Measurements from ENCODE around the gene MRPL10. TPM values are rescaled to one million over a fixed set of nuclear protein-coding genes. Genes with fewer than 3 reads are reported as not detected.

The MRPL10 gene
- total RNA-seq, 1 donor from 2014 or later, result 14.0 TPM

- FAIRE-seq (no peak), DNase-seq (ENCODE audit: low read depth) (no peak)
- no peak for TF ChIP-seq CTCF (IDR thresholded peaks at IDR 0.05; ENCODE audit: insufficient read depth, low read length, severe bottlenecking)
- H3K27me3 ChIP-seq (ENCODE audit: control insufficient read depth, insufficient read depth, low read length), result peaks cover 1% of the 10 kb centered on the region
- H3K36me3 ChIP-seq (ENCODE audit: control insufficient read depth, insufficient read depth, low read length), result no peaks in the 10 kb centered on the region
- no peak overlapping the region for H3K4me3 ChIP-seq (ENCODE audit: low read depth, low read length)
Observed at GRCh38 chr17:47797797-47798196, 33.5 kb downstream of the MRPL10 start.

GRCh38 chr17:47792979-47793378 lies 38.4 kb downstream of the MRPL10 start:
- DNase-seq (ENCODE audit: low read depth) (no peak), FAIRE-seq (no peak)
- TF ChIP-seq CTCF (IDR thresholded peaks at IDR 0.05; ENCODE audit: insufficient read depth, low read length, severe bottlenecking), result no peak
- Histone ChIP-seq H3K4me3 (ENCODE audit: low read depth, low read length) (no peak overlapping the region), H3K36me3 (ENCODE audit: control insufficient read depth, insufficient read depth, low read length) (no peaks in the 10 kb centered on the region), H3K27me3 (ENCODE audit: control insufficient read depth, insufficient read depth, low read length) (peaks cover 1% of the 10 kb centered on the region)

GRCh38 chr17:47792457-47792856 lies 38.9 kb downstream of the MRPL10 start:
- FAIRE-seq (no peak), DNase-seq (ENCODE audit: low read depth) (no peak)
- Histone ChIP-seq H3K36me3 (ENCODE audit: control insufficient read depth, insufficient read depth, low read length) (no peaks in the 10 kb centered on the region), H3K4me3 (ENCODE audit: low read depth, low read length) (no peak overlapping the region), H3K27me3 (ENCODE audit: control insufficient read depth, insufficient read depth, low read length) (peaks cover 1% of the 10 kb centered on the region)
- no peak for TF ChIP-seq CTCF (IDR thresholded peaks at IDR 0.05; ENCODE audit: insufficient read depth, low read length, severe bottlenecking)

- FAIRE-seq (no peak), DNase-seq (ENCODE audit: low read depth) (no peak)
- TF ChIP-seq CTCF (IDR thresholded peaks at IDR 0.05; ENCODE audit: insufficient read depth, low read length, severe bottlenecking), result no peak
- no peak overlapping the region for H3K4me3 ChIP-seq (ENCODE audit: low read depth, low read length)
- H3K36me3 ChIP-seq (ENCODE audit: control insufficient read depth, insufficient read depth, low read length), result no peaks in the 10 kb centered on the region
- peaks cover 1% of the 10 kb centered on the region for H3K27me3 ChIP-seq (ENCODE audit: control insufficient read depth, insufficient read depth, low read length)
Observed at GRCh38 chr17:47791025-47791424, 40.3 kb downstream of the MRPL10 start.

- FAIRE-seq, result no peak
- DNase-seq (ENCODE audit: low read depth), result peak; percentile 25
- TF ChIP-seq CTCF (IDR thresholded peaks at IDR 0.05; ENCODE audit: insufficient read depth, low read length, severe bottlenecking), result peak; percentile 72
- Histone ChIP-seq H3K27me3 (ENCODE audit: control insufficient read depth, insufficient read depth, low read length) (peaks cover 1% of the 10 kb centered on the region), H3K36me3 (ENCODE audit: control insufficient read depth, insufficient read depth, low read length) (no peaks in the 10 kb centered on the region), H3K4me3 (ENCODE audit: low read depth, low read length) (peak overlapping the region; percentile 14)
Observed at GRCh38 chr17:47789611-47790561, 41.5 kb downstream of the MRPL10 start.
